GM04503 (cell line): ENCODE data around the gene GRAMD1A.
"Not testable (repeated sequence)": the region's sequence is repeated elsewhere in the genome, so short reads cannot be mapped to it uniquely, and the experiment has no call there.

Experiments
- DNase-seq: peaks from one replicate; pipeline ENCODE4 v3.0.0-alpha.2; 2012; ENCODE audit warnings: low read depth

GRAMD1A gene

DNA sequence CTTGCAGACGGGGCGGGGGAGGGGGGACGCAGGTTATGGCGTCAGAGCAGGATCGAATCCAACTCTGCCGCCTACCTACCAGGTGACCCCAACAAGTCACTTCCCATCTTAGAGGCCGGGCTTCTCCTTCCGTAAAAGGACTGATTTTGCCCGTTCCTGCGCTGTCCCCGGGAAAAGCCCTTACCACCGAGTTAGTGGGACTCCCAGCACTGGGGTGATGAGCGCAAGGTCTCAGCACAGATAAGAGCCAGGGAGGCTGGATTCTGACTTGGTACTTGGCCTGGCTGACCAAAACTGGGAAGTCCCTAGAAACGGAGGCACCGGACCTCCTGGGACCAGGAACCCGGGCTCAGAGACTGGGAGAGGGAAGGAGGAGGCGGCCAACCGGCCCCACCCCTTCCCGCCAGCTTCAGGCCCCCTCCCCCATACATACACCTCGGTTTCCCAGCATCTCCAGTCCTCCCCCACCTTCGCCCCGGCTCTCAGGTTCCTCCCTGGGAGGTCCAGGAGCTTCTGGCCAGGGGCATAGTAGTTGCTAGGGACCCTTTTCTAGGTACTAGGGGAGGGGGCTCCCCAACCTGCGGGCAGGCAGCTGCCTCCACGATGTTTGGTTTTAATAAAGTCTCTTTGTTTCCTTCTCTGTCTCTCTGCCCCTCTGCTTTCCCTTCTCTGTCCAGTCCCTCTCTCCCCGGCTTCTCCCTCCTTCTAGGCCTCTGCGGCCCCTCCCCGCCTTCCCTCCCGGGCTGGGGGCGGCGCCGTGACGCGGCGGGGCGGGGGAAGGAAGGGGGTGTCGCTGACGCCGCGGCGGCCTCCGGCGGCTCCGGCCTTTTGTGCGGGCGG lies at the start of gene GRAMD1A:
Gene GRAMD1A, plus strand, starts transcription at position 826 of the 840 bp plus-strand sequence. CDS start 156 bp downstream, outside the sequence.
- DNase-seq: peak; percentile 36

DNA sequence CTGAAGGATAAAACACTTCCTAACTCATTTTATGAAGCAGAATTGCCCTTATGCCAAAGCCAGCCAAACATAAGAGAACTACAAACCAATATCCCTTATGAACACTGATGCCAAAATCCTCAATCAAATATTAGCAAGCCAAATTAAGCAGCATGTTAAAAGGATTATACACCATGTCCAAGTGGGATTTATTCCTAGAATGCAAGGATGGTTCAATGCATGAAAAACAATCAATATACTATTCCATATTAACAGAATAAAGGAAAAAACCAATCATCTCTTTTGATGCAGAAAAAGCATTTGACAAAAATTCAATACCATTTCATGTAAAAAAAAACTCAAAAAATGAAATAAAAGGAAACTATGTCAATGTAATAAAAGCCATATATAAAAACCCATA lies 47.0 kb upstream of the GRAMD1A start:
- no peak for DNase-seq

DNA sequence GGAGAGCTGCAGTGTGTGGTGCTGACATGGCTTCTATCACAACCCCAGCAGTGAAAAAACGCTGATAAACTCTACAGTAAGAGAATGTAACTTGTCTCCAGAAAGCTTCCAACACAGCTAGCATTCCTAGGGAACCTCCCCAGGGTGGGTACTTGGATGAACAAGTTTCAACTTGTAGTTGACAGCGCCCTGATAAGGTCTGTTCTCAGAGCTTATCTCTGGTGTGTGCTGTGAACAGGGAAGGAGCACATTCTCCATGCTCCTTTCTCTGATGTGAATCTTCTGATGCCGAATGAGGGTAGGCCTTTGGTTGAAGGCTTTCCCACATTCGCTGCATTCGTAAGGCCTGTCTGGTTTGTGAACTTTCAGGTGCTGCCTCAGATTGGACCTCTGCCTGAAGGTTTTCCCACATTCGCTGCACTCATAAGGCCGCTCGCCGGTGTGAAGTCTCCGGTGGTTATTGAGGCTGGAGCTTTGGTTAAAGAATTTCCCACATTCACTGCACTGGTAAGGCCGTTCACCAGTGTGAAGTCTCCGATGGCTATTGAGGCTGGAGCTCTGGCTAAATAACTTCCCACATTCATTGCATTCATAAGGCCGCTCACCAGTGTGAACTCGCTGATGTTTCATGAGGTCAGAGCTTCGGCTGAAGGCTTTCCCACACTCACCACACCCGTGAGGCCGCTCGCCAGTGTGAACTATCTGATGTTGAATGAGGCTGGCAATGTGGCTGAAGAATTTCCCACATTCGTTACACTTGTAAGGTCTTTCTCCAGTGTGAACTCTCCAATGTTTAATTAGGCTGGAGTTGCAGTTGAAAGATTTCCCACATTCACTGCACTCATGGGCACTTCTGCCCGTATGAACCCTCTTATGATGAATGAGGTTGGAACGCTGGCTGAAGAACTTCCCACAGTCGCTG lies 42.0 kb upstream of the GRAMD1A start:
- no peak for DNase-seq

DNA sequence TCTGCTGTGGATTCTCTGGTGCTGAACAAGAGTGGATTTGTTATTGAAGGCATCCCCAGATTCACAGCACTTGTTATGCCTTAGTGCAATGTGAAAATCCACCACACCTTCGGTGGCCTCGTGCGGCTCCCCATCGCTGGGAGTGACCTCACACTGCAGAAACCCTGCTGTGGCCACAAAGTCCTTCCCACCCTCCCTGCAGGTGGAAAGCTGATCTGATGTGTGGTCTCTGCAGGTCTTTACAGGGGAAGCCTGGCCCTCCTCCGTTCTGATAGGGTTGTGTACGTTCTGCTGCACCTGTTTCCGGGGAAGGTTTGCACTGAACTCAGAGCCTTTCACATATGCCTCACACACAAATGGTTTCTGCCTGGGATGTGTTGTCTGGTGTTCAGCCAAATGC lies 41.1 kb upstream of the GRAMD1A start:
- DNase-seq: no peak

DNA sequence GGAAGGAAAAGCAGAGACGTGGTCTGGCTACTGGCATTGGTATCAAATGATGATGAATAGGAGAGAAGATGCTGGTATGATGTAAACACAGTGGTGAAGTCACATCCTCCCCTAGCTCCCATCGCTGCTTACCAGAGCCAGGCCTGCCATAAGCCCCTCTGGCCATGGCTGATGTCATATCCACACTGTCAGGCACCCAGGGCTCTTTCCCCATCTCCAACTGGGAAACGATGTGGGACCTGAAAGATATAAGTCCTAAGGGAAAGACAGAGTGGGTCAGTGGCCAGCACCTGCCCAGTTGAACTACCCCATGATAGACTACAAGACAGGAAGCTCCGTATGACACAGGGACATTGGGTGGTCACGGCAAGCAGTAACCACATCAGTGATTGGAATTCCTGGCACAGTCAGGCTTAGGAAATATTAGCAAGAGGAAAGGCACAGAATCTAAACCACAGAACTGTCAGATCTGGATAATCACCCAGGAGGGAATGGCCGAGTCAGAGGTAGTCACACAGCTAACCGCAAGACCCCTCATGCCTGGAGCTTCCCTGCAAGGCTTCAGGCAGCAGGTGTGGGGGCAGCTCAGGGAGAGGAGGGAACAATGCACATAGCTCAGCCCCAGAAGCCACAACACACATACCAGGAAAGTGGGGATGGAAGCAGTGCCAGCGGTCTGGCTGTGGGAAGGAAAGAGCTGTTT lies 39.9 kb upstream of the GRAMD1A start:
- peak; percentile 30 for DNase-seq

DNA sequence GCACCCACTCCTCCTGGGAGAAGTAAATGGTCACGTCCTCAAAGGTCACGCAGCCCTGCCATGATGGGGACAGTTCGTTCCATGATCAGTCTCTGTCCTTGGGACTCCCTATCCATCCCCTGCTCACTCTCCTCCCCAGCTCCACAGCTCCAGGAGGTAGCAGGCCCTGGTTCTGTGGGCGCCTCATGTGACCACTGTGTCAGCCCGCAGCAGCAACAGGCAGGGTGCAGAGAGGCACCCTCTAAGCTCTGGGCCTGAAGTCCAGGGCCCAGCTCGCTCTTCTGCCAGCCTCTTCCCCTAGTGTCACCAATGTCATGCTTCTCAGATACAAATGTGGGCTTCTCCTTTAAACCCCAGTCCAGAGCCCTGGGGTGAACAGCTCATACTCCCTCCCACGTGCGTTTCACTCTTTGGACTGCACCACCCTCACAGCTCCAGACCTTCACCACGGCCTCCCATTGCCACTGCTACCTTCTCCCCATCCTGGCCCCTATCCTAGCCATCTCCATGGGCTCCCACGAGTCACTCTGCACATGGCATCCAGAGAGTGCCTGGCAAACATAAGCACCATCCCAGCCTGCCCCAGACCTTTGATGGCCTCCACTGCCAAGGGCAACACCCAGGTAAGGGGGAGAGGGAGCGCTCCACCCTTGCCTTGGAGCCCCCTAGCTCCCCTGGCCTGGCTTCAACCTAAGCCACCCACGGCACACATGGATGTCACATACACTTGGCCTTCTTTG lies 39.0 kb upstream of the GRAMD1A start:
- DNase-seq: no peak

DNA sequence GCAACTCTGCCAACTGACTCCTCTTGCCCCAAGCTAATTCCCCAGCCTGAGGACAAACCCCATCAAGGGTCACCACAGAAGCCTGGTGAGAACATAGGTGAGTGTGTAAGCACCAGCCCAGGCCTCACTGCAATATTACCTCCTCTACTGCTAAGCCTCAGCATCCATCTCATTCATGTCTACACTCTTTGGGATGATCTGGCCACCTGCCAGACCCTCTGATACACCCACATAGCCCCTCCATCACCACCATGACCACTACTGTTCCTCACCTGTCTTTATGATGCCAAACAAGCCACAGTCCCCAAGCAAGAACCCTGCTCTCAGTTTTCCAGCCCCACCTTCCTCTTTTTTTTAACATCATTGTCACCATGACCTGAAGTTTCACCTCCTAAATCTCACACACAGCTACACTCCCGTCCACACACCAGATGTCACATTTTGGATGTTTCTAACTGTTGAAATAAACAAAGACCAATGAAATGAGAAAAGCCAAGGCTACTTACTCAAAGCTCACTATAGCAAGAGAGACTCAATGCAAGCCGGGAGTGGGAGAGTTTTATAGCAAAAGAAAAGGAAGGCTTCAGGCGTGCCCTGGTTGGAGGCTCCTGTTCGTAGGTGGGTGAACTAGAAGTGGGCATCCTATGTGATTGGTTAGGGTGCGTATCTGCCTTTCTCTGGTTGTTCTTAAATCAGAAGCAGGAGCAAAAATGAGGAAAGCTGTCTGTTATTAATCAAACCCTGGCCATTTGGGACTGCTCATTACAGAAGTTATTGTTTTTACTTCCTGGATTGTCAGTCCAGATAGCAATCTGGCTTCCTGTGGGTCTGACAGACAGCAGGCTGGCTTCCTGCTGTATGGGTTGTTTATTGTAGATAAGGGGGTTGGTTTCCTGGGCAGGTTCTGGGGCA lies 38.1 kb upstream of the GRAMD1A start:
- DNase-seq: no peak

DNA sequence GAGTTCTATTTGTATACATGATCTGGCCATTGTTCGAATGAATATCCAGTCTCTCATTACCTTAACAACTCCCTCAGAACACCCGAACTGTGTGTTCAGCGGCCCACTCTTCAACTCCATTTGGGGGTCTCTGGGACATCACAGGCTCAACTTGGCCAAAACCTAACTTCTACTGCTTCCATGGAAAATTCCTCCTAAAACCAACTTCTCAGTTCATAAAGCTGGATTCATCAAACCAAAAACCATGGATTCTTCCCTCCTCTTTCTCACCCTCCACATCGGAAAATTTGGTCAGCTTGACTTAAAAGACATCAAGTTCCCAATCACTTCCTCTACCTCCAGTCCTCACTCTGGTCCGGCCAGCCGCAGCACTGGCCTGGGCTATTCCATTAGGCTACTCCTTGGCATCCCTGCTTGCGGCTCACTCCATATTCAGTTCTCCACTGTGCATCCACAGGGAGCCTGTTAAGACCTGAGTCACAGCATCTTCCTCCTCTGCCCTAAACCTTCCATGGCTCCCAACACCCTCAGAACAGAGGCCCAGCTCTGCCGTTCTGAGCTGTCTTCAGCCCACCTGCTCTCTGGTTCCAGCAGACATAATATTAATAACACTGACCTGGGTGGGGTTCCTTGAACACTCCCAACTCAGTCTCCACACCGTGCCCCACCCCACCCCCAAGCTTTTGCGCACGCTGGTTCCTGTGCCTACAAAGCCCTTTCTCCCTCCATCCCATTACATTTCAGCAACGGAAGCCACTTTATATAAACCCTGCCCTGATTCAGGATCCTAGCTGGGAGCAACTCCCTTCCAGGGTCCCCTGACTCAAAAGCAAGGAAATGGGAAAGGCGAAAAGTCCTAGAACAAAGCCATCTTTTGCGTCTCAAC lies 37.2 kb upstream of the GRAMD1A start:
- DNase-seq: no peak

DNA sequence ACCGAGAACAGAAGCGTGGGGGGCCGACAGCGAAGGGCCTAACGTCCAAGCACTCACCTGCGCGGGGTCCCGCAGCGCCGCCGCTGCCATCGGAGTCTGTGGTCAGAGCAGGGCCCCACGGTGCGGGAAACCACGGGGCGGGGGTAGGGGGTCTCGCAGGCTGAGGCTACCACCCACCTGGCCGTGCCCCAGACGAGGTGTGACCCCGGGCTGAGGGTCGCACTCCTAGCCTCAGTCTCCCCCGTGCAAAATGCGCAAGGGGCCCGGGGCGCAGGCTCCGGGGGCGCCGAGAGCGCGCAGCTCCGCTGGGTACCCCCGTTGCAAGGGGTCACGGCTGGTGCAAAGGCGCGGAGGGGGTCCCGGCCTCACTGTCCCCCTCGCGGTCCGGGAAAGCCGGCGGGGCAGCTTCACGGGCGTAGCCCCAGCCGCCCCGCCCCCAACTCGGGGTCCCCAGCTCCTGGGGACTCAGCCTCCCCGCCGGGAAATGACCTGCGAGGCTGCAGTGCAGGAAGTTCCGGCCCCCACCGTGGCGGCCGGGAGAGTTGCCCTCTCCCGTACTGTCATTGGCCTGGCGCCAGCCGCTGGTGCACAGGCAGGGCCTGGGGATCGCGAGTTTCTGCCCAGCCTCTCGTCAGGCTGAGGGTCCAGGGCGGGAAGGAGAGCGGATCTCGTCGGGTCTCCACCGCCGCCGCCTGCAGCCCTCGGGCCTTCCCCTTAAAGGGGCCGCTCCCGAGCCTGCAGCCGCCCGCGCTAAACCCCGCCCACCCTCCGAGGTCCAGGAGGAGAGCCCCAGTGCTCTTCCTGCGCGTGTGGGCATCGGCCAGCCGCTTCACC lies 36.3 kb upstream of the GRAMD1A start, which contains the start of gene ZNF792:
Gene ZNF792, minus strand, starts transcription at position 657 of the 834 bp plus-strand sequence. Its CDS starts 567 bp downstream, at position 90.
- no peak for DNase-seq

DNA sequence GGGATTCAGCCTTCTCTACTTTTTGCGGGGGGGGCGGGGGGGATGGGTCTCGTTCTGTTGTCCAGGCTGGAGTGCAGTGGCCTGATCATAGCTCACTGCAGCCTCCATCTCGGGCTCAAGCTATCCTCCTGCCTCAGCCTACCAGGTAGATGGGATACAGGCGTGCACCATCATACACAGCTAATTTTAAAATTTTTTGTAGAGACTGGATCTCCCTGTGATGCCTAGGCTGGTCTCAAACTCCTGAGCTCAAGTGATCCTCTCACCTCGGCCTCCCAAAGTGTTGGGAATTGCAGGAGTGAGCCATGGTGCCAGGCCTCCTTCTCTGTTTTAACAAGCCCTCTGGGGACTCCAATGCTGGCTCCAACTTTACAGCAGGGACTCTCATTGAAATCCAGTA lies 35.5 kb upstream of the GRAMD1A start:
- DNase-seq: no peak

DNA sequence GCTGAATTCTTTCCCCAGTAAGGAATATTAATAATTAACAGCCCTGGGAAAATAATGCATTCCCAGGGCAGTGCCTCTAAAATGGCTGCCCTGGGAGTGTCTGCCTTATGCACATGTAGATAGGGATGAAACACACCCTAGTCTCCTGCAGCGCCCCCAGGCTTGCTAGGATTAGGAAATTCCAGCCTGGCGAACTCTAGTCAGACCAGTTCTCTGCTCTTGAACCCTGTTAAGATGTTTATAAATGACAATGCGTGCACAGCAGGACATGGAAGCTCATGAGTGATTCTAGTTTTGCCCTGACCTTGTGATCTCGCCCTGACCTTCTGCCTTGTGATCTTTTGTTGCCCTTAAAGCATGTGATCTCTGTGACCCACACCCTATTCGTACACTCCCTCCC lies 34.6 kb upstream of the GRAMD1A start:
- DNase-seq: not testable (repeated sequence)

DNA sequence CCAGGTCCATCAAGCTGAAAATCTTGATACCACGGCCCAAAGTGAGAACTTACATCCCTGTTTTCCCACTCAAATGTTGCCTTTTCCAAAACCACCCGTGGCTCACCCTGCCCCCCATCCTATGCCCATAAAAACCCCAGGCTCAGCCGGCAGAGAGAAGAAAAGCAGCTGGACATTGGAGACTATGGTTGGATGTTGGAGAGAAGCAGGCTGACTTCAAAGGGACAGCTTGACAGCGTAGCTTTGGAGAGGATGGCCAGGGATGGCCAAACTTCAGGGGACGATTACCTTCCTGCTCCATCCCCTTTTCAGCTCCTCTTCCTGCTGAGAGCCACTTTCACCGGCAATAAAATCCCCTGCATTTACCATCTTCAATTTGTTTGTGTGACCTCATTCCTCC lies 32.6 kb upstream of the GRAMD1A start:
- DNase-seq: no peak

DNA sequence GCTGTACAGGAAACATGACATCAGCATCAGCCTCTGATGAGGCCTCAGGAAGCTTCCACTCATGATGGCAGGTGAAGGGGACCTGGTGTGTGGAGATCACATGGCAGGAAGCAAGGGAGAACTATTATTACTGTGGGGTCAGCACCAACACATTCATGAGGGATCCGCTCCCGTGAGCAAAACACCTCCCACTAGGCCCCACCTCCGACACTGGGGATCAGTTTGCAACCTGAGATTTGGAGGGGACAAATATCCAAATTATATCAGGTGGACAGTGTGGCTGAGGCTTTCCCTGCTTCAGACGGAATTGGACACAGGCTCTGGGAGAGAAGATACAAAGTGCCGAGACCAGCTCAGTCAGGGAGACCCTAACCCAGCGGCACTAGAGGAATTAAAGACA lies 30.4 kb upstream of the GRAMD1A start:
- no peak for DNase-seq

DNA sequence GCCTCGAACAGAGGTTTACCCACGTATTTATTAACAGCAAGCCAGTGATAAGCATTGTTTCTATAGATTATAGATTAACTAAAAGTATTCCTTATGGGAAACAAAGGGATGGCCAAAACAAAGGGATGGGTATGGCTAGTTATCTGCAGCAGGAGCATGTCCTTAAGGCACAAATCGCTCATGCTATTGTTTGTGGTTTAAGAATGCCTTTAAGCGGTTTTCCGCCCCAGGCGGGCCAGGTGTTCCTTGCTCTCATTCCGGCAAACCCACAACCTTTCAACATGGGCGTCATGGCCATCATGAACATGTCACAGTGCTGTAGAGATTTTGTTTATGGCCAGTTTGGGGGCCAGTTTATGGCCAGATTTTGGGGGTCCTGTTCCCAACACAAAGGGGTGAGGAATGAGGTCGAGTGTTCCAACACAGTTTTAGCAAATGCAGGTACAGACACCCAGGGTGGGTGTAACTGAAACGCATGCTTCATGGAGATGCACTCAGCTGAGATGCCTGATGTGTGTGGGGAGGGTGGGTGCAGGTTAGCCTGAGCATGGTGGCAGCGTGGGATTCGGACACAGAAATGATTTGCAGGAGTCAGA lies 29.8 kb upstream of the GRAMD1A start:
- DNase-seq: not testable (repeated sequence)

DNA sequence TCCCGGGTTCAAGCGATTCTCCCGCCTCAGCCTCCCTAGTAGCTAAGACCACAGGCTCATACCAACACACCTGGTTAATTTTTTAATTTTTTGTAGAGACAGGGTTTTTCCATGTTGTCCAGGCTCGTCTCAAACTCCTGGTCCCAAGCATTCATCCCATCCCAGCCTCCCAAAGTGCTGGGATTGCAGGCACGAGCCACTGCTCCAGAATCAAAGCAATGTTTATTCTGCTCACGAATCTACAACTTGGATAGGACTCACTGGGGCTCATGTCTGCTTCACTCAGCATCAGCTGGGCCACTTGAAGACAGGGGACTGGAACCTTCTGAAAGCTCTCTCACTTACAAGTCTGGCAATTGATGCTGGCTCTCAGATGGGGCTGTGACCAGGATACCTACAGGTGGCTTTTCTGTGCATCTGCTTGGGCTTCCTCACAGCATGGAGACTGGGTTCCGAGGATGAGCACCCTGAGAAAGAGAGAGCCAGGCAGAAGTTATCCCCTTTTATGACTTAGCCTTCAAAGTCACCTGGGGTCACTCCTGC lies 27.9 kb upstream of the GRAMD1A start:
- DNase-seq: no peak

DNA sequence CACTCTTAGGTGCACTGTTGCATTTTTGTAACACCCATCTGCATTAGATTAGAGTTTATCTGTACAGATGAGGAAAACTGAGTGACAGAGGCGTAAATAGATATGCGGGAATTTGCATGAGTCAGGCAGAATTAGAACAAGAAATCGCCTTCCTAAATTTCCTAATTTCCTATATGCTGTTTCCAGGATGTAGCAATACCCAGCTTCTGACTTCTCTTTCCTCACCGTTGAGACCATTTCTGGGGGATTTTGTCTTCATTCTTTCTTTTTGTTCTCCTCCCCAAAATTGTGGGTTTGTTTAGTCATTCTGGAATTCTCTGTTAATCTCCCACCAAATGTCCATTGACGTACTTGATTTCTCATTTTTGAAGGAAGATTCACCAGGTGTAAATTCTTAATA lies 25.5 kb upstream of the GRAMD1A start:
- no peak for DNase-seq

DNA sequence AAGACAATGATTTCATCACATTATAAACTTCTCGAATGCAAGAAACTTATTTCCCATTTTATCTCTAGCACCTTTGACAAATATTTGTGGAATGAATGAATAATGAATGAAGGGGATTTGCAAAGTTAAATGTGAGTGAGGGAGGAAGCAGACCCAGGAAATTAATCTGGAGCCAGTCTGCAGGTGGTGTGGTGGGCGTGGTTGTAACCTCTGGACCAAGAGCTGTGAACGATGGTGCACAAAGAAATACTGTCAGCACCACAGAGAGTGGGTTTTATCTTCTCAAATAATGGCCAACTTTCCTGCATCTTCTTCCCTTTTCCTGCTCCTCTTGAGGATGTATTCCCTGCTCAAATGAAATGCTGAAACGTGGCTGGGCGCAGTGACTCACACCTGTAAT lies 25.1 kb upstream of the GRAMD1A start:
- no peak for DNase-seq

DNA sequence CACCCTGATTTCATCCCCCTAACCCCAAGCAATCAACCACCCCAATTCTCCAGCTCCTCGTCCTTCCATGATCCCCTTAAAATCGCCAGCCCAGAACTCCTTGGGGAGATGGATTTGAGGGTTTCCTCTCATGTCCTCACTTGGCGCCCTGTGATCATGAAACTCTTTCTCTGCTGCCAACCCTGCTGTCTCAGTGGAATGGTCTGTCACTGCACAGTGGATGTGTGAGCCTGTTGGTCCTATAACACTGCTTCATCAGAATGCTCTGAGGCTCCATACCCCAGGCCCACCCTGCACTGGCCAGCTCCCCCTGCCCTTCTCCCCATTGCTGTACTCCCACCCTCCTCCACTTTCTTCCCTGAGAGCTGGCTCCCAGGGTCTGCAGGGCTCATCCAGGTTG lies 23.5 kb upstream of the GRAMD1A start:
- no peak for DNase-seq
